H1 (cell line): ENCODE data around the gene MAP2K5. TPM values are rescaled to one million over a fixed set of nuclear protein-coding genes. Genes with fewer than 3 reads are reported as not detected.

Source experiments
- CTCF ChIA-PET: fragments of 300-600 bp; sonication (Branson Sonifier 250); formaldehyde crosslinking; loops from one replicate; lab custom pipeline; 2021; ENCODE audit not compliant: partially characterized antibody; lab: Charles Lee
- POLR2A ChIA-PET: fragments of 300-600 bp; sonication (Branson Sonifier 250); formaldehyde crosslinking; loops from one replicate; lab custom pipeline; 2021; ENCODE audit warnings: inconsistent platforms; ENCODE audit not compliant: partially characterized antibody; lab: Charles Lee
- DNase-seq, 2 experiments: peaks; one replicate each; pipeline versions ENCODE4 v3.0.0 to v3.0.0-alpha.2; 2010 to 2022; ENCODE audit warnings: low spot score in 2 of 2, low read depth in 1 of 2, mixed read lengths in 1 of 2
- FAIRE-seq: peaks from 2 replicates; lab custom pipeline; 2011; peaks lifted over from hg19 to GRCh38; lab: Jason Lieb, UNC
- H2AFZ ChIP-seq: 2 replicates; pipeline ENCODE4 v1.8.1; 2012; ENCODE audit warnings: low read length, inconsistent platforms
- H2AK5ac ChIP-seq: 2 replicates; pipeline ENCODE4 v1.6.1; 2013; ENCODE audit warnings: low read depth, low read length
- H2BK120ac ChIP-seq: replicated peaks from 2 replicates; pipeline ENCODE3; 2013; ENCODE audit warnings: low read depth, low read length, inconsistent platforms
- H2BK12ac ChIP-seq: 2 replicates; pipeline ENCODE4 v1.6.1; 2013; ENCODE audit warnings: low read depth, low read length
- H2BK15ac ChIP-seq: 2 replicates; pipeline ENCODE4 v1.6.1; 2013; ENCODE audit warnings: low read length
- H2BK20ac ChIP-seq: 2 replicates; pipeline ENCODE4 v1.6.1; 2013; ENCODE audit warnings: low read length
- H2BK5ac ChIP-seq: 2 replicates; pipeline ENCODE4 v1.6.1; 2013; ENCODE audit warnings: low read depth, low read length
- H3K14ac ChIP-seq: 2 replicates; pipeline ENCODE4 v1.6.1; 2013; ENCODE audit warnings: inconsistent platforms; ENCODE audit not compliant: insufficient read length
- H3K18ac ChIP-seq: 2 replicates; pipeline ENCODE4 v1.6.1; 2013; ENCODE audit warnings: low read length; ENCODE audit errors: extremely low read depth
- H3K23ac ChIP-seq: 2 replicates; pipeline ENCODE4 v1.6.1; 2013; ENCODE audit warnings: inconsistent platforms; ENCODE audit not compliant: insufficient read length
- H3K23me2 ChIP-seq: 2 replicates; pipeline ENCODE4 v1.6.1; 2013; ENCODE audit warnings: low read depth, low read length
- H3K27ac ChIP-seq: 2 replicates; pipeline ENCODE4 v1.6.1; 2011; ENCODE audit warnings: low read depth, low read length, inconsistent platforms
- H3K27me3 ChIP-seq, 4 experiments: replicated peaks in 1 of 4; 1 replicate in 1 of 4; 2 replicates in 3 of 4; pipeline versions ENCODE4 v1.6.1 to v1.8.1; 2011 to 2013; ENCODE audit warnings: low read length in 3 of 4, mild to moderate bottlenecking in 3 of 4, inconsistent platforms in 2 of 4, mixed read lengths in 2 of 4, moderate library complexity in 1 of 4; ENCODE audit not compliant: control insufficient read depth in 3 of 4, insufficient read depth in 3 of 4; ENCODE audit errors: extremely low read depth in 1 of 4
- H3K36me3 ChIP-seq, 4 experiments: 2 replicates each; pipeline versions ENCODE4 v1.6.1 to v1.8.1; 2011 to 2013; ENCODE audit warnings: mild to moderate bottlenecking in 4 of 4, low read length in 3 of 4, moderate library complexity in 2 of 4, control low read depth in 1 of 4, inconsistent platforms in 1 of 4; ENCODE audit not compliant: insufficient read depth in 4 of 4, control insufficient read depth in 2 of 4
- H3K4ac ChIP-seq: replicated peaks from 2 replicates; pipeline ENCODE3; 2013; ENCODE audit warnings: low read length, low read depth, mixed read lengths, inconsistent platforms; ENCODE audit not compliant: insufficient read length
- H3K4me1 ChIP-seq, 4 experiments: replicated peaks in 1 of 4; 1 replicate in 1 of 4; 2 replicates in 3 of 4; pipeline versions ENCODE4 v1.6.1 to v1.8.1; 2011 to 2013; ENCODE audit warnings: low read length in 3 of 4, inconsistent platforms in 2 of 4, mixed read lengths in 1 of 4; ENCODE audit not compliant: insufficient read depth in 4 of 4, control insufficient read depth in 3 of 4
- H3K4me2 ChIP-seq, 2 experiments: 2 replicates each; pipeline versions ENCODE4 v1.6.1 to v1.8.1; 2011 to 2013; ENCODE audit warnings: low read depth in 2 of 2, low read length in 2 of 2, control low read depth in 1 of 2, inconsistent platforms in 1 of 2, mild to moderate bottlenecking in 1 of 2; ENCODE audit not compliant: insufficient read depth in 1 of 2
- H3K4me3 ChIP-seq, 4 experiments: fragments of 200-600, 300-600 bp in 1 of 4; sonication (generic), shearing (Covaris generic), sonication (Bioruptor Twin) in 1 of 4; 2 replicates each; pipeline versions ENCODE4 v1.5.1 to v1.8.1; 2011 to 2016; ENCODE audit warnings: low read length in 4 of 4, low read depth in 3 of 4, control low read depth in 2 of 4, inconsistent platforms in 2 of 4, mild to moderate bottlenecking in 2 of 4, mixed read lengths in 1 of 4, moderate library complexity in 1 of 4; ENCODE audit not compliant: insufficient read depth in 2 of 4; ENCODE audit errors: extremely low read depth in 1 of 4
- H3K56ac ChIP-seq: replicated peaks from 2 replicates; pipeline ENCODE3; 2013; ENCODE audit warnings: low read depth, mild to moderate bottlenecking, mixed read lengths, low read length, inconsistent platforms; ENCODE audit not compliant: insufficient read length
- H3K79me1 ChIP-seq: 2 replicates; pipeline ENCODE4 v1.6.1; 2013; ENCODE audit warnings: low read depth, low read length, control low read depth
- H3K79me2 ChIP-seq, 2 experiments: 2 replicates each; pipeline versions ENCODE4 v1.6.1 to v1.8.1; 2012 to 2013; ENCODE audit warnings: low read length in 2 of 2, mild to moderate bottlenecking in 2 of 2, inconsistent platforms in 1 of 2; ENCODE audit not compliant: insufficient read depth in 2 of 2, control insufficient read depth in 1 of 2
- H3K9ac ChIP-seq, 4 experiments: replicated peaks in 1 of 4; 1 replicate in 1 of 4; 2 replicates in 3 of 4; pipeline versions ENCODE4 v1.6.1 to v1.8.1; 2011 to 2013; ENCODE audit warnings: low read depth in 3 of 4, low read length in 3 of 4, control low read depth in 2 of 4, mild to moderate bottlenecking in 2 of 4, moderate library complexity in 2 of 4, inconsistent platforms in 1 of 4; ENCODE audit errors: extremely low read depth in 1 of 4
- H3K9me3 ChIP-seq, 2 experiments: 2 replicates each; pipeline versions ENCODE4 v1.6.1 to v1.8.1; 2012 to 2013; ENCODE audit warnings: mild to moderate bottlenecking in 2 of 2, moderate library complexity in 2 of 2, control low read depth in 1 of 2, inconsistent platforms in 1 of 2, low read depth in 1 of 2, low read length in 1 of 2, mixed read lengths in 1 of 2; ENCODE audit not compliant: insufficient read depth in 2 of 2
- H4K20me1 ChIP-seq, 2 experiments: replicated peaks in 1 of 2; 2 replicates each; pipeline versions ENCODE3 to v1.8.1; 2011 to 2013; ENCODE audit warnings: inconsistent platforms in 2 of 2, low read length in 2 of 2, mild to moderate bottlenecking in 1 of 2; ENCODE audit not compliant: insufficient read depth in 2 of 2, control insufficient read depth in 1 of 2
- H4K5ac ChIP-seq: 2 replicates; pipeline ENCODE4 v1.6.1; 2013; ENCODE audit warnings: low read length, low read depth, mixed read lengths, inconsistent platforms; ENCODE audit not compliant: insufficient read length
- H4K8ac ChIP-seq: 2 replicates; pipeline ENCODE4 v1.8.0; 2013; ENCODE audit warnings: mild to moderate bottlenecking, moderate library complexity, low read length, inconsistent platforms; ENCODE audit not compliant: insufficient read depth; ENCODE audit errors: extremely low read depth
- H4K91ac ChIP-seq: replicated peaks from 2 replicates; pipeline ENCODE3; 2013; ENCODE audit warnings: low read length, mixed read lengths, inconsistent platforms; ENCODE audit not compliant: insufficient read length
- CTBP2 ChIP-seq: IDR thresholded peaks from 2 replicates; pipeline ENCODE4 v1.7.0; 2011; ENCODE audit warnings: borderline replicate concordance, mild to moderate bottlenecking, moderate library complexity, mixed read lengths, low read length; ENCODE audit not compliant: insufficient read depth, insufficient read length
- E2F6 ChIP-seq: IDR thresholded peaks from 2 replicates; pipeline ENCODE4 v1.6.1; 2012; ENCODE audit warnings: inconsistent platforms
- GABPA ChIP-seq: IDR thresholded peaks from 2 replicates; pipeline ENCODE4 v1.6.1; 2011; ENCODE audit warnings: mild to moderate bottlenecking, low read length, moderate library complexity, borderline replicate concordance; ENCODE audit not compliant: insufficient read depth
- POLR2AphosphoS5 ChIP-seq: IDR thresholded peaks from 2 replicates; pipeline ENCODE4 v1.6.1; 2011; ENCODE audit warnings: low read depth, low read length
- POU5F1 ChIP-seq: IDR thresholded peaks from 2 replicates; pipeline ENCODE4 v1.6.1; 2011; ENCODE audit warnings: low read depth, mild to moderate bottlenecking, low read length, moderate library complexity
- SRF ChIP-seq: IDR thresholded peaks from 2 replicates; pipeline ENCODE4 v1.6.1; 2011; ENCODE audit warnings: mild to moderate bottlenecking, low read depth, low read length, moderate library complexity
- YY1 ChIP-seq: IDR thresholded peaks from 2 replicates; pipeline ENCODE4 v1.6.1; 2011; ENCODE audit warnings: low read depth, mild to moderate bottlenecking, low read length
- WGBS, 2 experiments: shearing (Covaris generic) in 1 of 2; methylation state at CpG; one replicate each; pipeline versions ENCODE4 v1.1.6 to v1.1.7; 2013 to 2015; ENCODE audit warnings: low lambda C conversion rate in 2 of 2, mixed read lengths in 2 of 2, inconsistent platforms in 1 of 2, low coverage in 1 of 2, missing lambda C conversion rate in 1 of 2; ENCODE audit not compliant: insufficient replicate concordance in 2 of 2, insufficient coverage in 1 of 2, insufficient read length in 1 of 2; ENCODE audit errors: extremely low coverage in 1 of 2, missing lambda C conversion rate in 1 of 2; 5-methylcytosine and 5-hydroxymethylcytosine counted together
- polyA plus RNA-seq, 7 experiments: library from polyadenylated mRNA; depleted of rRNA in 3 of 7; stranded (reverse) in 5 of 7; unstranded in 2 of 7; fragments of >200 nt in 5 of 7; fragments of 200-250 nt in 2 of 7; gene quantifications; 1 replicate in 5 of 7; 2 replicates in 1 of 7; 4 replicates in 1 of 7; pipeline versions ENCODE4 v1.2.1 to v1.2.3, GENCODE V29; 2011 to 2013; ENCODE audit warnings: missing spikeins in 2 of 7, mixed read lengths in 2 of 7
- total RNA-seq: library from RNA; stranded (reverse); fragmentation: NEBNext Ultra II Directional; extraction: Animal tissue kit (Norgen Biotek cat#: 25700); gene quantifications from 2 replicates; pipeline ENCODE4 v1.2.1, GENCODE V29; 2021

The MAP2K5 gene
- total and polyA plus RNA-seq, 2 of the 8 experiments (the other 6 are each of a cell fraction or from before 2014, with no cell fraction given), result 4.4 to 15.8 TPM

DNA sequence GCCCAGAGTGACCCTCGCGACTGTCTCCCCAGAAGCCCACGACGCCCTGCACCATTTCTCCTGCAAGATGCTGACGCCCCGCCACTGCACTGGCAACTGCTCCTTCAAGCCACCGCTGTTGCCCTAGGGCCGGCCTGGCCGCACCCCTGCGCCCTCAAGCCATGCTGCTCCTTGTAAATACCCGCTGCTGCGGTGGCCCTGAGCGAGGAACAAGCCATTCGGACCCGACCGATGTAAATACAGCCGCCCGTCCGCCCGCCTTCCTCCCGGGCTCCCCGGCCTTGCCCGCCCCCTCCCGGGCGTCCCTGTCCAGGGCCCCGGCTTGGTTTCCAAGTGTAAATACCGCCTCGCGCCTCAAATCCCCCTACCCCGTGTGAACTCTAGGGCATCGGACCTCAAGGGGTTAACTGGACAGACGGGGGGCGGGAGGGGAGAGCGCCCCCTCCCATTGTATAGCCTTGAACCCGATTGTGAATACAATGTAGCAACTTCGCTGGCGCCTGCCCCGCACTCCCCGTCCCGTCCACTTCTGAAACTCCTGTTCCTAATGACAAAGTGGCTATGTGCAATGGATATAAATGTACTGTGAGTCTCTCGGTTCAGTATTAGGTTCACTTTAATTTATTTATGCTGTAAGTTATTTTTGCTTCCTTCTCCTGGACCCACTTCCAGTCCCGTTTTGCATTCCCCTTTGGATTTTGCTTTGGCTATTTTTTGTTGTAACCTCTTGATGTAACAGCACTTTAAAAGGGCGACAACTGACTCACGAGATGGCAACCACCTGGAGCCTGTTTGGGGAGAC is 291.4 kb downstream of the MAP2K5 start:
- Histone ChIP-seq H2AFZ (no peak overlapping the region), H4K5ac (no peak overlapping the region), H2AK5ac (no peak overlapping the region), H3K4me3 (peak overlapping the region; percentile 35 to 63 (median 46); a peak in 7 of 8 replicates), H2BK5ac (no peak overlapping the region), H3K27ac (no peak overlapping the region), H3K23me2 (peaks cover 21% of the 10 kb centered on the region; the same call in 1 of the 2 replicates), H3K23ac (no peak overlapping the region), H4K91ac (no peak overlapping the region), H3K18ac (0 out of 2 replicates have a peak overlapping the region, but pooled peaks have one; percentile 24), H3K9me3 (no peaks in the 10 kb centered on the region), H3K14ac (no peak overlapping the region), H4K20me1 (peaks cover 2 to 11% of the 10 kb centered on the region in 2 experiments), H3K79me1 (no peaks in the 10 kb centered on the region), H2BK120ac (no peak overlapping the region), H4K8ac (no peak overlapping the region), H2BK15ac (no peak overlapping the region), H3K4me1 (peaks cover 22 to 33% (median 22%) of the 10 kb centered on the region in 4 experiments), H2BK12ac (no peak overlapping the region; the same call in 1 of the 2 replicates), H3K9ac (no peak overlapping the region), H3K79me2 (no peaks in the 10 kb centered on the region), H2BK20ac (no peak overlapping the region), H3K27me3 (peaks cover 77 to 100% (median 96%) of the 10 kb centered on the region in 4 experiments), H3K56ac (no peak overlapping the region), H3K4me2 (peak overlapping the region; percentile 46 to 85), H3K4ac (no peak overlapping the region), H3K36me3 (peaks cover 0 to 6% (median 0%) of the 10 kb centered on the region in 4 experiments; a peak in 1 of 8 replicates)
- FAIRE-seq (no peak), DNase-seq (peak in 1 of 2 experiments; percentile 80)
- POLR2A ChIA-PET, result no interaction called here
- CTCF ChIA-PET, result interaction anchor here (1.0 to 1.9 kb wide), 2 partner anchors 15 to 221 kb away, joined by 5 to 6 read pairs; no protein-coding TSS in a partner anchor
- WGBS, 2 experiments, result 4% methylated on average over 33 of the region's 44 CpGs; no CpG with 5 or more reads in 1 of the 2 experiments
- no peak for TF ChIP-seq POLR2AphosphoS5
- 0 out of 2 replicates have a peak, but pooled peaks have one; percentile 41 for TF ChIP-seq YY1
- TF ChIP-seq GABPA, result 0 out of 2 replicates have a peak, but pooled peaks have one; percentile 63
- TF ChIP-seq E2F6, result 0 out of 2 replicates have a peak, but pooled peaks have one; percentile 20
- TF ChIP-seq POU5F1, result no peak
- no peak for TF ChIP-seq CTBP2
- TF ChIP-seq SRF, result no peak
